Neuron (in vitro differentiated cells): ENCODE data around the gene NPAS3.

Experiments used
- H2AFZ ChIP-seq: one replicate; pipeline ENCODE4 v1.6.1; 2013; ENCODE audit warnings: low read depth, mild to moderate bottlenecking, inconsistent platforms, low read length, moderate library complexity
- H3K27me3 ChIP-seq: one replicate; pipeline ENCODE4 v1.6.1; 2013; ENCODE audit warnings: low read length; ENCODE audit not compliant: insufficient read depth
- H3K36me3 ChIP-seq: one replicate; pipeline ENCODE4 v1.6.1; 2013; ENCODE audit warnings: low read length; ENCODE audit not compliant: insufficient read depth
- H3K4me1 ChIP-seq: one replicate; pipeline ENCODE4 v1.6.1; 2013; ENCODE audit warnings: low read length; ENCODE audit not compliant: insufficient read depth
- H3K4me3 ChIP-seq: 2 replicates; pipeline ENCODE4 v1.5.1; 2013; ENCODE audit warnings: mild to moderate bottlenecking, low read length, moderate library complexity
- H3K9me3 ChIP-seq: one replicate; pipeline ENCODE4 v1.6.1; 2013; ENCODE audit warnings: low read length

The NPAS3 gene

DNA sequence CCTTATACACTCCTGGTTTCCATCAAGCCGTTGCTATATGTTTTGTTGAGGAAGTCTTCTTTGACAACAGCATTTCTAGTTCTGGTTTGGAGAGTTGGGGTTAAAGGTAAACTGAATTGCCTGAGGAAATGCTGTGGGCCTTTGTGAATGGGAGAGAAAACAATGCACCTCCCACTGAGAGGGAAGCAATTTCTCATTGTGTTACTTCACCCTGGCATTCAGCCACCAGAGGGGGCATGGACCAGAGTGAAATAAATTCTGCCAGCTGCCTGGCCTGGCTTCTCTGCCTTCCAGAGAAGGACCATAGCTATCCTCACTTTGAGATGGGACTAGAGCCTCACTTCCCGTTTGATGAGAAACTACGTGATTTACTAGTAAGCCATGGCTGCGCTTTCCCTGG, 536.9 kb downstream of the NPAS3 start:
- Histone ChIP-seq H3K9me3 (no peaks in the 10 kb centered on the region), H2AFZ (no peak overlapping the region), H3K4me1 (peaks cover 21% of the 10 kb centered on the region), H3K27me3 (no peaks in the 10 kb centered on the region), H3K4me3 (no peak overlapping the region), H3K36me3 (no peaks in the 10 kb centered on the region)

- peaks cover 21% of the 10 kb centered on the region for H3K4me1 ChIP-seq
- H3K4me3 ChIP-seq: no peak overlapping the region
- H2AFZ ChIP-seq: no peak overlapping the region
- H3K36me3 ChIP-seq: no peaks in the 10 kb centered on the region
- H3K27me3 ChIP-seq: no peaks in the 10 kb centered on the region
- no peaks in the 10 kb centered on the region for H3K9me3 ChIP-seq
Observed at GRCh38 chr14:33477797-33478196, 539.1 kb downstream of the NPAS3 start.

DNA sequence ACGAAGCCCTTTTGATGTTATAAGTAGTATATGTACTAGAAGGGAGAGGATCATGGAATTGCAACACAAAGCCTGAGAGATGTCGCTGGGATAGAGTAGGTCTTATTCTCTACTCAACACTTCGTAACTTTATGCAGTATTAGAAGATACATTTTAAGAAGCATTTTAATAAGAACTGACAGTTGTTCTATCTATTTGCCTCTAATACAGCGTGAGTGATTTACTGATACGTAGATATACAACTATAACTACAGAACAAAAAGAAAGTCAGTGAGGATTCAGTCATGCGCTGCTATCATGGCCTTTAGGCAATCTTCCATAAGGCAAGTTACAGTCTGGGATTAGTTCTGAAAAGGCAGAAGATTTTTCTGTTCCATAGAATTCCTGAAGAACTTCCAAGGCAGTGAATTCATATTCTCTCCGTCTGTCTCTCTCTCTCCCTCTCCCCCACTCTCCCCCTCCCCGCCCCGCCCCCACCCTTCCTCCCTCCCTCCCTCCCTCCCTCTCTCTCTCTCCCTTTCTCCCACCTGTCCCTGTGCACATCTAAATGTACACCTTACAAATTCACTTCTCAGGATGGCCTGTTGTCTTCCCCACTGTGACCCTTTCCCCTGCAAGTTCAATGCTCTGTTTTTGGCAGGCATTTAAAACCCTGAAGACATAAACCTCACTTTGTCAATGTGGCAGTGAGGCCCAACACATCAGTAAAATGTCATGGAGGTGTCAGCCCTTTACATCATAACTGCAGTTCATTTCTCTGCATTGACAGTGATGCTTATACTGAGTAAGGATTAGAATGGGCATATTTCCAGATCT, 541.6 kb downstream of the NPAS3 start:
- H3K9me3 ChIP-seq: peaks cover 3% of the 10 kb centered on the region
- H3K4me3 ChIP-seq: no peak overlapping the region
- H2AFZ ChIP-seq: no peak overlapping the region
- peaks cover 18% of the 10 kb centered on the region for H3K4me1 ChIP-seq
- no peaks in the 10 kb centered on the region for H3K27me3 ChIP-seq
- no peaks in the 10 kb centered on the region for H3K36me3 ChIP-seq

DNA sequence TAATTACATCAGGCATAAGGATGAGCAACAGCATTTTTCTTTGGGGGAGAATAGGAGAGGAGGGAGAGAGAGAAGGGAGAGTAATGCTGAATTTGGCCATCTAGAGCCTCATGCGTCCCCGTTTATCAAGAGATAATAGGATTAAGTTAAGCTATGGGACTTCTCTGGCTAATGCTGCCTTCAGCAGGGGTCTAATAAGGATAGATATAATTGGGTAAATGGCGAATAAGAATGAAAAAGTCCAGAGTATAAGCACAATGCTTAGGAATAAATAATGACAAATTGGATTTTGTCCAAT, 542.2 kb downstream of the NPAS3 start:
- Histone ChIP-seq H3K4me1 (peaks cover 13% of the 10 kb centered on the region), H2AFZ (no peak overlapping the region), H3K9me3 (peaks cover 3% of the 10 kb centered on the region), H3K36me3 (no peaks in the 10 kb centered on the region), H3K4me3 (no peak overlapping the region), H3K27me3 (no peaks in the 10 kb centered on the region)

DNA sequence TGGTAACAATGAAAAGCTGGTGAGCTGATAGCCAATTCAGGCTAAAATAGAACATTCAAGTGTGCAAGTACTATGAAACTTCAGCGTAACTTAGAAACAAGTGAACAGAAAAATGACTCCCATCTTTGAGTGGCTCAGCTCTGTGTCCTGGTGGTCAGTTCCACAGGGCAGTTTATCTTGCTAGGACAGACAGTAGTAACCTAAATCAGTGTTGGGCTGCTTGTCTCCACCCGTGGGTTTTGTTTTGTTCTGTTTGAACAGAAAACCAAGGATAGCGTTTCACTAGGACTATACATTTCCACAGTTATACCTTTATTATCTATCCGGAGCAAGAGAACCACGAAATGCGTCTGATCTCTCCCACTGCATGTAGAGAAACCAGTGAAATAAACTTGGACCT, 544.4 kb downstream of the NPAS3 start:
- H3K9me3 ChIP-seq: peaks cover 3% of the 10 kb centered on the region
- no peak overlapping the region for H2AFZ ChIP-seq
- no peaks in the 10 kb centered on the region for H3K27me3 ChIP-seq
- peaks cover 4% of the 10 kb centered on the region for H3K4me1 ChIP-seq
- H3K36me3 ChIP-seq: no peaks in the 10 kb centered on the region
- H3K4me3 ChIP-seq: no peak overlapping the region

DNA sequence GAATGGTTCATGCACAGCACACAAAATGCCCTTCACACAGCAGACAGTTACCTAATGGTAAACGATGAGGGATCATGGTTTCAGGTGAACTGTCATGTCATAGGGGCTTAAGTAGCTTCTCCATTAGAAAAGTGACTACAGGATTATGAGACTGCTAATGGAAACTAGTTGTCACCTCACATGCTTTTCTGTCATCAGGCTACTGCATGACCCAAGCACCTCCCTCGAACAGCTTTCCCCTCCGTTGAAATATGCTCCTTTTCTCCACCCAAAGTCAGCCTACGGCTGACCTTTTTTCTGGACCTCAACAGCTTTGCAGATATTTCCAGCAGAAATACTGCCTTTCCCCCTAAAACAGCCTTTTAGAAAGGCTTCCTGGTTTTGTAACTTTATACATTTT, 544.9 kb downstream of the NPAS3 start:
- Histone ChIP-seq H2AFZ (no peak overlapping the region), H3K36me3 (no peaks in the 10 kb centered on the region), H3K4me1 (peaks cover 2% of the 10 kb centered on the region), H3K9me3 (peaks cover 3% of the 10 kb centered on the region), H3K27me3 (no peaks in the 10 kb centered on the region), H3K4me3 (no peak overlapping the region)

- Histone ChIP-seq H3K36me3 (no peaks in the 10 kb centered on the region), H2AFZ (no peak overlapping the region), H3K4me3 (no peak overlapping the region), H3K27me3 (no peaks in the 10 kb centered on the region), H3K9me3 (peaks cover 3% of the 10 kb centered on the region), H3K4me1 (peaks cover 2% of the 10 kb centered on the region)
Observed at GRCh38 chr14:33484264-33484663, 545.6 kb downstream of the NPAS3 start.

- H3K4me1 ChIP-seq: peaks cover 2% of the 10 kb centered on the region
- H2AFZ ChIP-seq: no peak overlapping the region
- H3K36me3 ChIP-seq: no peaks in the 10 kb centered on the region
- H3K4me3 ChIP-seq: no peak overlapping the region
- H3K9me3 ChIP-seq: peaks cover 3% of the 10 kb centered on the region
- H3K27me3 ChIP-seq: no peaks in the 10 kb centered on the region
Observed at GRCh38 chr14:33486332-33486890, 547.7 kb downstream of the NPAS3 start.

GRCh38 chr14:33488582-33488981, 549.9 kb downstream of the NPAS3 start:
- no peak overlapping the region for H3K4me3 ChIP-seq
- H3K27me3 ChIP-seq: no peaks in the 10 kb centered on the region
- no peak overlapping the region for H2AFZ ChIP-seq
- H3K9me3 ChIP-seq: peaks cover 3% of the 10 kb centered on the region
- H3K36me3 ChIP-seq: no peaks in the 10 kb centered on the region
- H3K4me1 ChIP-seq: peaks cover 21% of the 10 kb centered on the region

DNA sequence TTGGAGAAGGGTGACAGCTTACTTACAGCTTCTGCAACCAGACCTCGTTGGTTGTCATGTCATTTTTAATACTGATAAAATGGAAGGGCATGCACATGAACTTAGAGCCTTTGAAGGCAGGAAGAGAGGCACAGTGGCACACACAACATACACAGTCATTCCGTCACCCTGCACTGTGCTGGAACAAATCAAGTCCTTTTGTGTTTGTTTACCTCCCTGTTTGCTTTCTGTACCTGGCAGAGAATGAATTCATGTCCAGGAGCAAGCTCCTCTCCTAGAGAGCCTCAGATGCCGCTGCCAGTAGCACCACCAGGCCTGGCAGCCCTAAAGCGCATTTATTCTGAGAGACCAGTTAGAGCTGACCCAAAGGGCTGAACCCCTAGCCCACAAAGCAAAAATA, 551.9 kb downstream of the NPAS3 start:
- no peaks in the 10 kb centered on the region for H3K27me3 ChIP-seq
- H3K36me3 ChIP-seq: no peaks in the 10 kb centered on the region
- no peak overlapping the region for H2AFZ ChIP-seq
- peaks cover 21% of the 10 kb centered on the region for H3K4me1 ChIP-seq
- H3K4me3 ChIP-seq: no peak overlapping the region
- H3K9me3 ChIP-seq: no peaks in the 10 kb centered on the region

- Histone ChIP-seq H3K9me3 (no peaks in the 10 kb centered on the region), H3K36me3 (no peaks in the 10 kb centered on the region), H3K4me3 (no peak overlapping the region), H3K27me3 (no peaks in the 10 kb centered on the region), H3K4me1 (peaks cover 21% of the 10 kb centered on the region), H2AFZ (no peak overlapping the region)
Observed at GRCh38 chr14:33491112-33491511, 552.4 kb downstream of the NPAS3 start.

DNA sequence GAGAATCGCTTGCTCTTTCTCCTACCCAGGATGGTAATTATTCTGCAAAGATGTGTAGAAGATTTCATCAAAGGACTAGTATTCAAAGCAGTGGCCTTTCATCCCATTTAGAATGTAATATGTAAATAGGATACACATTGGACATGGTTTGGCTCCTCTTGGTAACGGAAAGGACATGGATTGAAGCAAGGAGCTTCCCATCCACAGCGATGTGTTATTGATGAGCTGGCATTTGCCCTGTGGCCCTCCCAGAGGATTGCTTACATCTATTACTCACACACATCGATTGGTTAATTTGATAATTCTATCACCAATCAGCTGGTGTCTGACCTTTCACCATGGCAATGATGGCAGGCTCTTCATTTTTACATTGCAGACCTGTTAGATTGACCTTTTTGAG, 553.8 kb downstream of the NPAS3 start:
- Histone ChIP-seq H2AFZ (no peak overlapping the region), H3K9me3 (no peaks in the 10 kb centered on the region), H3K27me3 (no peaks in the 10 kb centered on the region), H3K4me1 (peaks cover 21% of the 10 kb centered on the region), H3K4me3 (no peak overlapping the region), H3K36me3 (no peaks in the 10 kb centered on the region)

DNA sequence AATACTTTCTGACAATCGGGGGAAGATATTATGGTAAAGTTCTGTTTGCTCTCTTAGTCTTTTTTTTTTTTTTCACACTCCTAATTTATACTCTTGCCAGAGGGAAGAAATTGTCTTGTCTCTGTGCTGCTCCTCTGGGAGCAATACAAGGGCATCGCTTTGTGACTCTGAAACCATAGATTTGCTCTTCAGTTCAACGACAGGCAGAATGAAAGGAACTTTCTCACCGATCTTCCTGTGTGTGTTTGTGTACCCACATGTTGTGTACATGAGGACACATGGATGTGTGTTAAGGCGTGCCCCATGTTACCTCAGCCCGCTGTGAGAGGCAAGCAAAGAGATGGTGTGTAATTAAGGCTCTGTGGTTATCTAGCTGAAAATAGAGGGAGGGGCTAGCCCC, 554.6 kb downstream of the NPAS3 start:
- Histone ChIP-seq H2AFZ (no peak overlapping the region), H3K27me3 (no peaks in the 10 kb centered on the region), H3K36me3 (no peaks in the 10 kb centered on the region), H3K4me1 (peaks cover 21% of the 10 kb centered on the region), H3K4me3 (no peak overlapping the region), H3K9me3 (no peaks in the 10 kb centered on the region)

- no peak overlapping the region for H2AFZ ChIP-seq
- H3K27me3 ChIP-seq: no peaks in the 10 kb centered on the region
- H3K36me3 ChIP-seq: no peaks in the 10 kb centered on the region
- no peak overlapping the region for H3K4me3 ChIP-seq
- H3K9me3 ChIP-seq: no peaks in the 10 kb centered on the region
- peaks cover 22% of the 10 kb centered on the region for H3K4me1 ChIP-seq
Observed at GRCh38 chr14:33493990-33494389, 555.3 kb downstream of the NPAS3 start.
